Astrocyte of the spinal cord (primary cell): ENCODE results near the gene GRK5.
"Not testable (repeated sequence)": the region's sequence is repeated elsewhere in the genome, so short reads cannot be mapped to it uniquely, and the experiment has no call there.

ENCODE experiments used
- DNase-seq: peaks from one replicate; pipeline ENCODE4 v3.0.0; 2011; ENCODE audit warnings: low read depth, low spot score
- H3K4me3 ChIP-seq: 2 replicates; pipeline ENCODE4 v1.5.1; 2011; ENCODE audit warnings: low read depth, mild to moderate bottlenecking, low read length, moderate library complexity
- CTCF ChIP-seq: IDR thresholded peaks from 2 replicates; pipeline ENCODE4 v1.5.1; 2012; ENCODE audit warnings: low read depth, mild to moderate bottlenecking, low read length, inconsistent platforms
- in situ Hi-C: cut with HindIII; loops from 2 replicates; pipeline ENCODE4 v1.10.0; 2017; ENCODE audit warnings: low sequenced_read_pairs

Gene GRK5

DNA sequence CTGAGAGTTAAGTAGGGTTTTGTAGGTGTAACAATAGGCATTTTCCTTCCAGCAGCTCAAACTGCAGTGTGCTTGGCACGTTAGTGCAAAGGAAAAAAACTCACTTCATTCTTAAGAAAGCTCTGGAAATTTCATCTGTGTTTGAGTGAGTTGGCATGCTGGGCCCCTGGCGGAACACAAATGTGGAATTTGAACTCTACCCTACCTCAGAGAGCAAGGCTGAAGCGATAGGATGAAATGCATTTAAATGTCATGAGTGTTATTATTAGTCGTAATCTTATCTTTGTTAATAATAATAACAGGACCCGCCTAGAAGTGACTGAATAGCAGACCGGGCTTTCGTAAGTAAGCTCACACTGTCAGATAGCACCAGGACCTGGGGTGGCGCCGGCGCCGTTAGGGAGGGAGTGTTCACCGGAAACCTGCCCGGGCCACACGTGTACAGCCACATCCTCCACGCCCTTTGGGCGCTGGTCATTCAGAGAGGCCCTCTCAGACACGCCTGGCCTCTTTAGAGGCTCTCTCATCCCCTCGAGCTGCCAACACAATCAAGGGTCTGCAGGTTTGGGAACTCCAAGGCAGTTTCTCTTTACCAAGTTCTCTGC lies 63.5 kb downstream of the GRK5 start:
- no peak for TF ChIP-seq CTCF
- in situ Hi-C loops = no loop called here
- no peak for DNase-seq
- H3K4me3 ChIP-seq = no peak overlapping the region

DNA sequence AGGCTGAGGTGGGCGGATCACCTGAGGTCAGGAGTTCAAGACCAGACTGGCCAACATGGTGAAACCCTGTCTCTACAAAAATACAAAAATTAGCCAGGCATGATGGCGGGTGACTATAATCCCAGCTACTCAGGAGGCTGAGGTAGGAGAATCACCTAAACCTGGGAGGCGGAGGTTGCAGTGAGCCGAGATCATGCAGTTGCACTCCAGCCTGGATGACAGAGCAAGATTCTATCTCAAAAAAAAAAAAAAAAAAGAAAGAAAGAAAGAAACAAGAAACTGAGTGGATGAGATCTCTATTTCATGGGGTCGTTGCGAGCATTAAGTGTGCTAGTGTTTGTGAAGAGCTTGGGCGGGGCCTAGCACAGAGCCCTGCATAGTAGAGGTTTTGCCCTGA lies 65.0 kb downstream of the GRK5 start:
- DNase-seq, H3K4me3 ChIP-seq, in situ Hi-C loops: not testable (repeated sequence)

DNA sequence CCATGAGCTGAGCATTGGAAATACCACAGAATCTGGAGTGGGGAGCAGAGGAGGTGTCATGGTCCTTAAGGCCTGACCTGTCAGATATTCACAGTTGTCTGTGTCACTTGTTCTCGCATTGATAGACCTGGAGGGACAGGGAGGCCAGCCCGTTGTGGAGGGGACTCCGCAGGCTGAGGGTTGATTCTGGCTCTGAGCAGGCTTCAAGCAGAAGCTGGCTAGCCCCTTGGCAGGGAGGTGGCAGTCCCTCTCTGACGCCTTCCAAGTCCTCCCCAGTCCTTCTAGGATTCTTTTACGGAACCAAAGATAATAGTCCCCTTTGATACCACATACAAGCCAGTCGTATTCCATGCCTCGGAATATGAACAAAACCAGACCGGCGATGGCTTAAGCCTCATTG lies 65.4 kb downstream of the GRK5 start:
- TF ChIP-seq CTCF = no peak
- in situ Hi-C loops = no loop called here
- no peak overlapping the region for H3K4me3 ChIP-seq
- no peak for DNase-seq

GRCh38 chr10:119273413-119273812 lies 66.0 kb downstream of the GRK5 start:
- no peak for DNase-seq
- in situ Hi-C loops = no loop called here
- no peak overlapping the region for H3K4me3 ChIP-seq
- no peak for TF ChIP-seq CTCF

DNA sequence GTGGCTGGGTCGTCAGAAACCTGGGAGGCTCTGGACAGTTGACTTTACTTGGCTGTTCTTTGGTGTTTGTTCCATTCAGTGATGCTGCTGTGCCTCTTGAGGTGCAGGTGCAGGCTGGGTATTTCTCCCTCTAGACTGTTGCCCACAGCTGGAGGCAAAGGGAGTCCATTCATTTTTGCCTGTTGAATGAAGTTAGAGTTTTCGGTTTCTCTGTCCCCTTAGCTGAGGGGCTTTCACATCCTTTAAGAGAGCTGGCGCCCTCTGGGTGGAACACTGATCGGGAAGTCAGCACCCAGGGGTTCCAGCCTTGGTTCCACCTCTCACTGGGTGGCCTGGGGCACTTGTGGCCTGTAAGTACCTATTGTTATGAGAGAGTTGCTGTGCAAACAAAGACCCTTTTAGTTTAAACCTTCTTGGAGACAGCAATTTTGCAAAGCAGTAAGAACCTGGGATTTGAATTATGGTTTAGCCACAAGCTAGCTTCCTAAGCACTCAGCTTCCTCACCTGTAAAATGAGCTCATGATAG lies 67.2 kb downstream of the GRK5 start:
- DNase-seq = no peak
- in situ Hi-C loops = no loop called here
- TF ChIP-seq CTCF = no peak
- no peak overlapping the region for H3K4me3 ChIP-seq

DNA sequence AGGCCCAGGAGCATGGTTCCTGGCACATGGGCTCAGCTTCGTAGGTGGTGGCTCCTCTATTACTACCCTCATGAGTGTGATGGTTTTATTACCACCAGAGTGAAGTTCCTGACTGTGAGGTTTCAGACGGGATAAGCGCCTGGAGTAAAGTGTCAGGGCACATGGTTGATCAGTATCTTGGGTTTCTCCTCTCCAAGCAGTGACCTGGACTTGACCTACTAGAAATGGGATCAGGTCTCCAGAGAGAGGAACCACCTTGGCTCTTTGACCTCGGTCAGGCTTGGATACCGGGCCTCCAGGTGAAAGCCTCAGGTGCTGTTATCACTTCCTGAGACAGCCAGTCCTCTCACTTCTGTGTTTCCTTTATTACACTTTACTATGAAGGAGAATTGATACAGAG lies 67.7 kb downstream of the GRK5 start:
- DNase-seq = no peak
- in situ Hi-C loops = no loop called here
- no peak for TF ChIP-seq CTCF
- no peak overlapping the region for H3K4me3 ChIP-seq

- in situ Hi-C loops, H3K4me3 ChIP-seq, DNase-seq: not testable (repeated sequence)
Observed at GRCh38 chr10:119276194-119276593, 68.8 kb downstream of the GRK5 start.
